Testis (tissue), 2 donors: ENCODE measurements around the gene PLXDC2.

Experiments
- CTCF ChIP-seq, 3 experiments: fragments of 450-650 bp in 2 of 3; fragments of 200-600 bp in 1 of 3; sonication (generic) in 1 of 3; IDR thresholded peaks; one replicate each; pipeline ENCODE4 v1.5.1; 2016 to 2019; ENCODE audit warnings: antibody characterized with exemption in 3 of 3, mild to moderate bottlenecking in 2 of 3, moderate library complexity in 1 of 3
- POLR2A ChIP-seq: fragments of 450-650 bp; IDR thresholded peaks from one replicate; pipeline ENCODE4 v1.6.1; 2017; ENCODE audit warnings: antibody characterized with exemption, mild to moderate bottlenecking, moderate library complexity

- TF ChIP-seq POLR2A (no peak), CTCF (IDR thresholded peaks at IDR 0.05) (no peak)
These were observed 268.2 kb downstream of the PLXDC2 start for GRCh38 chr10:20084451-20084850.
